Inferior parietal cortex (tissue), 1 donor: ENCODE measurements around the gene PHACTR2.
"Not testable (repeated sequence)": the region's sequence is repeated elsewhere in the genome, so short reads cannot be mapped to it uniquely, and the experiment has no call there.

Experiments
- DNase-seq: peaks from one replicate; pipeline ENCODE4 v3.0.0-alpha.2; 2016; ENCODE audit errors: extremely low spot score

PHACTR2 gene

DNA sequence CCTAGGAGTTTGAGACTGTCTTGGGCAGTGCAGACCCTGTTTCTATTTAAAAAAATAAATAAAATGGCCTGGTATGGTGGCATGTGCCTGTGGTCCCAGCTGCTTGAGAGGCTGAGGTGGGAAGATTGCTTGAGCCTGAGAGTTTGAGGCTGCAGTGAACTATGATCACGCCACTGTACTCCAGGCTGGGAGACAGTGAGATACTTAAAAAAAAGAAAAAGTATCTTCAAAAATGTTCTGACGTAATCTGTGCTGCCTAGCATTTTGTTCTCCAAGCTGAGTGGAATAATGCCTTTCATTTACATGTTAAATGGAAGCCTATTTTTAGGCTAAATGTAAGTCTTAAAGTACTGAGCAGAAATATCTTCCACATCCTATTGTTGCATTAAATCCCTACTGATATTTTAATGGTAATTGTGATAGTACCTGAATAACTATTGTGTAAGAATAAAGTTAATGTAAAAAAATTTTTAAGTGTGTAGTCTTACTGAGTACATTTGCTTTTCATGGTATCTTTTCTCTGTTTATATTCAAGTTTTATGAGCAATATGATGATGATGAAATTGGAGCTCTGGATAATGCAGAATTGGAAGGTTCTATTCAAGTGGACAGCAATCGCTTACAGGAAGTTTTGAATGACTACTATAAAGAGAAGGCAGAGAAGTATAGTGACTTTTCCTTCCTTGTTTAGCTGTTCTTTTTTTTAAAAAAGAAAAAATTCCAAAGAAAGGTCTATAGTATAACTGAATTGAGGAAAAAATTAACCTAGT, 182.3 kb downstream of the PHACTR2 start:
- DNase-seq: no peak

DNA sequence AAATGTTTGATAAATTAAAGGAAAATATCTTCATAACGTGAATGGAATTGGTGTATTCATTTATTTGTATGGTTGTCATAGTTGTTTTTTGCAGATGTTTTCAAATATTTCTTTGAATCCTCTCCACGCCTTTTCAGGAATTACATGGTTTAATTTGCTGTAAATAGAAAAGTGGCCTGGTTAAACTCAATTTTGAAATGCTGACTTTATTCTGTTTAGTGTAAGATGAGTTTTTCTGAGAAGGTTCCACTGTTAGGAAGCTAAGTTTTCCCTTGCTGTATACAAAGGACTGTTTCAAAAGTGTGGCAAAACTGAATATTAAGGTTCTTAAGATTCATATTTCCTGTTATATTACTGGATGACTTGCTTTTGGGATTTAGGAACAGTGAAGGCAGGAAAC, 186.0 kb downstream of the PHACTR2 start:
- no peak for DNase-seq

DNA sequence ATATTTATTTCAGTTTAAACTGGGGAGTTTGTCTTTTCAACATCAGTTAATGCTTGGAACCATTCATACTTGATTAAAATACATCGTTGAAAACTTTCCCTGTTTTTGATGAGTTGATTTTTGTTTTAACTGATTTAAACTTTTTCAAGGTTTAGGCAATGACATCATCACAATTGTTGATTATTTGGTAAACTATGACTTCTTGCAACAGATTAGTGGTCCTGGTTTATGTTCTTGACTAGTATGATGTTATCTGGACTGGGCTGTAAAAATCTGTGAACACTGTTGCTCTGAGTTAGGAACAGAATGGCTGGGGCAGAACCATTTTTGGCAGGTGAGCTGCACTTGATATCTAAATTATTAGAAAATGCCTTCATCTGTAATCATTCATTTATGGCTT, 186.5 kb downstream of the PHACTR2 start, which contains the start of gene ZC2HC1B:
Gene ZC2HC1B (plus strand): TSS at position 241 of the 400 bp plus-strand sequence. CDS start 66 bp downstream, at position 307.
- DNase-seq: no peak

DNA sequence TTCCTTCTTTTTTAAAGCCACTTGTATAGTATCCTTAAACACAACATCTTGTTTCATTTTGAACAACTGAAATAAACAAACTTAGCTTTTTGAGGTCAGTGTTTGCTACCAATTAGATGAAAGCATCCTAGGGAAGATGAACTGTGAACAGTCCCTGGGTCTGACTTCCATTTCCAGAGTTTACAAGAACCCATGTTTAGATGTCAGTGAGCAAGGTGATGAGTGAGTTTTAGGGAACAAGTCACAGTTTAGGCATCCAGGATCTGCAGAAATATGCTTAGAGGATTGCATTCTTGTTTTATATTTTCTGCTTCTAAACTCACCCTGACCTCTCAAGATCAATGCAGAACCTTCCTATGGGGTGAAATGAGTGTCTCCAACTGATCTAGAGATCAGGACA, 189.5 kb downstream of the PHACTR2 start:
- no peak for DNase-seq

DNA sequence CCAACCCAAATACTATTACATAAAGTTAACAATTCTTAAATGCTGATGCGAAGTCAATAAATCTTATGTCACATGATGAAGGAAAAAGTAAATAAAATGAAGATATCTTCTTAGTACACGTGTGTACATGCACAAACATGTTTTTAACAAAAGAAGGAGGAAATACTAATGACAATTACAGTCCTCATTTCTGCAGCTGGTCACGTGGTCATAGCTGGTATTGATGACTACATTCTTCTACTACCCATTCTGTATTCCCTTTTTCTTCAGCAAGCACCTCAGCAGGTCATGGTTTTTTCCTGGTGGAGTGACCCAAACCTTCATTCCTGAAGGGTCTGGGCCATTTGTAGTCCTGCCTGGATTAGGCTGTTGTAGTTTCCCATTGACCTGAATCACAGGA, 191.0 kb downstream of the PHACTR2 start:
- DNase-seq: not testable (repeated sequence)

DNA sequence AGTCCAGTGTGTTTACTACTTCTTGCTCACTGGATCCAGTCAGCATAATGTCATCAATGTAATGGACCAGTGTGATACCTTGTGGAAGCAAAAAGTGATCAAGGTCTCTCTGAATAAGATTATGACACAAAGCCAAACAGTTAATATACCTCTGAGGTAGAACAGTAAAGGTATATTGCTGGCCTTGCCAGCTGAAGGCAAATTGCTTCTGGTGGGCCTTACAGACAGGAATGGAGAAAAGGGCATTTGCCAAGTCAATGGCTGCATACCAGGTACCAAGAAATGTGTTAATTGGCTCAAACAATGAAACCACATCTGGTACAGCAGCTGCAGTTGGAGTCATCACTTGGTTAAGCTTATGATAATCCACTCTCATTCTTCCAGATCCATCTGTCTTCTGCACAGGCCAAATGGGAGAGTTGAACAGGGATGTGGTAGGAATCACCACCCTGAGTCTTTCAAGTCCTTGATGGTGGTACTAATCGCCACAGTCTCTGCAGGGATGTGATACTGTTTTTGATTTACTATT, 193.5 kb downstream of the PHACTR2 start:
- not testable (repeated sequence) for DNase-seq

DNA sequence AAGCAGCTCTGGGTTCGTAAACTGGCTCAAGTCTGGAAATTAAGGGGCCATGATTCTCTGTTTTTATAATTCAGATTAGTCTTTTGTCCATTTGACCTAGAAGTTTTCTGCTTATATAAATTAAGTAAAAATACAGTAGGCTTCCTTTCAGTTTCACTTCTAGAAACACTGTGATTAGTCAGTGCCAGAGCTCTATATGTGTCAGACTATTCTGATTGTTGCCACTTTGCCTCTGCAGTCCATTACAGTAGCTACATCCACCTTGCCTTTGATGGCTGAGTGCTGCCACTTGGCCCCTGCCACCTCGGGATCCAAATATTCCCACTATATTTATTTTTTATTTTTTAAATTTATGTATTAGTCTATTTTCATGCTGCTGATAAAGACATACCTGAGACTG, 194.4 kb downstream of the PHACTR2 start:
- DNase-seq: no peak

DNA sequence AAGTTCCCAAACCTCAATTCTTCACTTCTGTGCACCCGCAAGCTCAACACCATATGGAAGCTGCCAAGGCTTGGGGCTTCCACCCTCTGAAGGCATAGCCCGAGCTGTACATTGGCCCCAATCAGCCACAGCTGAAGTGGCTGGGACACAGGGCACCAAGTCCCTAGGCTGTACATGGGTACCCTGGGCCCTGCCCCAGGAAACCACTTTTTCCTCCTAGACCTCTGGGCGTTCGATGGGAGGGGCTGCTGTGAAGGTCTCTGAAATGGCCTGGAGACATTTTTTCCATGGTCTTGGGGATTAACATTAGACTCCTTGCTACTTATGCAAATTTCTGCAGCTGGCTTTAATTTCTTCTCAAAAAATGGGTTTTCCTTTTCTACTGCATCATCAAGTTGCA, 195.8 kb downstream of the PHACTR2 start:
- not testable (repeated sequence) for DNase-seq

DNA sequence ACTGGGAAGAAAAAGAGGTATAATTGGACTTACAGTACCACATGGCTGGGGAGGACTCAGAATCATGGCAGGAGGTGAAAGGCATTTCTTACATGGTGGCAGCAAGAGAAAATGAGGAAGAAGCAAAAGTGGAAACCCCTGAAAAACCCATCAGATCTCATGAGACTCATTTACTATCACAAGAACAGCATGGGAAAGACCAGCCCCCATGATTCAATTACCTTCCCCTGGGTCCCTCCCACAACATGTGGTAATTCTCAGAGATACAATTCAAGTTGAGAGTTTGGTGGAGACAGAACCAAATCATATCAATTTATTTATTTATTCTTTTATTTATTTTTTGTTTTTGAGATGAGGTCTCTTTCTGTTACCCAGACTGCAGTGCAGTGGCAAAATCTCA, 196.7 kb downstream of the PHACTR2 start:
- DNase-seq: not testable (repeated sequence)

DNA sequence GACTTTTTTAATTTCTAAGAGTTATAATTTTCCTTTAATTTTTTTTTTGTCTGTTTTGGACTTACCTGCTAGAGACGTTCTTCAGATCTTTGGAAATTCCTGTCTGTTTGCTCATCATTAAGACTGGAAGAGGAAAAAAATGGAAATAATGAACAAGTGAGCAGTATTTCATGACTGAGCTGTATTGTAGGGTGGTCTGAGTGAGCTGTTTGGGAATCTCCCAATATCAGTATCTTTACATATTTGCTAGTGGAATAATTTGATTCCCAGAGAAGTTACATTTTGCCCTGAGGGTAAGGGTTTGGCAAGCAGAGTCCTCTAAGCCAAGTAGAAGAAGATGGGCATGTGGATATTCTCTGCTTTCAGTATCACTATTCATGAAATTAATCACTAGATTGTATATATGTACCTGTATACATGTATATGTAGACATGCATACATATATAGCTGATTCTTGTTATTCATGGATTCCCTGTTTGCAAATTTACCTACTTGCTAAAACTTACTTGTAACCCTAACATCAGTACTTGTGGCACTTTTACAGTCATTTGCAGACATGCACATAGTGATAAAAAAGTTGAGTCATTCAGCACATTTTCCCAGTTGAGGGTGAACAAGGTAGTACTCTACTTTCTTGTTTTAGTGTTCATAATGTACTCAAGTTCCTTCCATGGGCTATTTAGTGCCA, 200.0 kb downstream of the PHACTR2 start:
- no peak for DNase-seq

DNA sequence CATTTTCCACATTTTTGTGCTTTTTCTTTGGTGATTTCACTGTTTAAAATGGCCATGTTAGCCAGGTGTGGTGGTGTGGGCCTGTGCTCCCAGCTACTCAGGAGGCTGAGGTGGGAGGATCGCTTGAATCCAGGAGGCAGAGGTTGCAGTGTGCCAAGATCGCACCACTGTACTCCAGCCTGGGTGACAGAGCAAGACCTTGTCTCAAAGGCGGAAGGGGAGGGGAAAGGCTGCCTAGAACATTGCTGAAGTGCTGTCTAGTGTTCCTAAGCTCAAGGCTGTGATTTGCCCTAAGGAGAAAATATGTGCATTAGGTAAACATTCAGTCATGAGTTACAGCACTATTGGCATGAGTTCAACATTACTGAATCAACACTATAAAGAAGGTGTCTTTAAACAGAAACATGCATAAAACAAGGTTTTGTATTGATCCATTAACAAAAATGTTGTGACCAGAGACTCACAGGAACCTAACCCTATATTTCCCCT, 200.6 kb downstream of the PHACTR2 start:
- no peak for DNase-seq

DNA sequence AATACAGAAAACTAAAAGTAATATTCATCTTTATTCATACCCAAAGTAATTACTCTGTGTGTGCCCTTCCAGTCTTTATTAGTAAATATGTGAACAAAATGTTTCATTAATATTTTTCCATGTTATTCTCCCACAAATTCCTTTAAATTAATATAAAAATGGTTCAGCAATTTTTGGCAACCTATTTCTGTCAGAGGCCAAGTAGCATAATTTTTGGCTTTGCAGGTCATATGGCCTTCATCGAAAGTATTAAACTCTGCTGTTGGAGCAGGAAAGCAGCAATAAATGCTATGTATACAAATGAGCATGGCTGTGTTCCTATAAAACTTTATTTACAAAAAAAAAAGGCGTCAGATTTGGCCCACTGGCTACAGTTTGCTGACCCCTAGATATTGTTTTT, 202.6 kb downstream of the PHACTR2 start:
- no peak for DNase-seq
